ENCODE measurements around the gene KLHDC8A.
A peak's percentile ranks its signal among the peaks of the same experiment; 100 is the strongest.

The KLHDC8A gene

GRCh38 chr1:205359771-205360565, 3.2 kb upstream of the KLHDC8A start:
- TF ChIP-seq CTCF (IDR thresholded peaks at IDR 0.05; ENCODE audit: borderline replicate concordance, control extremely low read depth, extremely low read depth, insufficient read depth, missing control alignments), result no peak
- no peak for DNase-seq (ENCODE audit: low spot score)
- in situ Hi-C loops (cut with MboI; ENCODE audit: low sequenced_read_pairs, unreplicated experiment), result loop anchor here (10.0 kb wide), 1 partner anchor 125 kb away; no protein-coding TSS in a partner anchor

- in situ Hi-C loops (cut with MboI; ENCODE audit: low sequenced_read_pairs, unreplicated experiment), result loop anchor here (10.0 kb wide), 1 partner anchor 126 kb away; no protein-coding TSS in a partner anchor
- no peak for DNase-seq (ENCODE audit: low spot score)
- TF ChIP-seq CTCF (IDR thresholded peaks at IDR 0.05; ENCODE audit: borderline replicate concordance, control extremely low read depth, extremely low read depth, insufficient read depth, missing control alignments), result no peak
These were observed 1.9 kb upstream of the KLHDC8A start for GRCh38 chr1:205358579-205358978.

GRCh38 chr1:205357567-205357966, 845 bp upstream of the KLHDC8A start:
- in situ Hi-C loops (cut with MboI; ENCODE audit: low sequenced_read_pairs, unreplicated experiment), result loop anchor here (10.0 kb wide), 1 partner anchor 127 kb away; no protein-coding TSS in a partner anchor
- no peak for DNase-seq (ENCODE audit: low spot score)
- no peak for TF ChIP-seq CTCF (IDR thresholded peaks at IDR 0.05; ENCODE audit: borderline replicate concordance, control extremely low read depth, extremely low read depth, insufficient read depth, missing control alignments)

GRCh38 chr1:205355075-205355453, 1.7 kb downstream of the KLHDC8A start:
- no peak for DNase-seq (ENCODE audit: low spot score)
- in situ Hi-C loops (cut with MboI; ENCODE audit: low sequenced_read_pairs, unreplicated experiment), result loop anchor here (10.0 kb wide), 1 partner anchor 130 kb away; no protein-coding TSS in a partner anchor
- no peak for TF ChIP-seq CTCF (IDR thresholded peaks at IDR 0.05; ENCODE audit: borderline replicate concordance, control extremely low read depth, extremely low read depth, insufficient read depth, missing control alignments)

GRCh38 chr1:205354259-205355074, 2.3 kb downstream of the KLHDC8A start:
- DNase-seq (ENCODE audit: low spot score), result peak; percentile 72
- peak; percentile 71 for TF ChIP-seq CTCF (IDR thresholded peaks at IDR 0.05; ENCODE audit: borderline replicate concordance, control extremely low read depth, extremely low read depth, insufficient read depth, missing control alignments)
- in situ Hi-C loops (cut with MboI; ENCODE audit: low sequenced_read_pairs, unreplicated experiment), result loop anchor here (10.0 kb wide), 1 partner anchor 130 kb away; no protein-coding TSS in a partner anchor

GRCh38 chr1:205353612-205354011, 3.1 kb downstream of the KLHDC8A start:
- no peak for DNase-seq (ENCODE audit: low spot score)
- no peak for TF ChIP-seq CTCF (IDR thresholded peaks at IDR 0.05; ENCODE audit: borderline replicate concordance, control extremely low read depth, extremely low read depth, insufficient read depth, missing control alignments)
- in situ Hi-C loops (cut with MboI; ENCODE audit: low sequenced_read_pairs, unreplicated experiment), result loop anchor here (10.0 kb wide), 1 partner anchor 131 kb away; no protein-coding TSS in a partner anchor

Data from GM13976 (cell line).